NCI-H1092 (cell line): ENCODE measurements around the gene SORT1.
A peak's percentile ranks its signal among the peaks of the same experiment; 100 is the strongest.
"Not testable (repeated sequence)": the region's sequence is repeated elsewhere in the genome, so short reads cannot be mapped to it uniquely, and the experiment has no call there.

ENCODE experiments used
- DNase-seq: peaks from one replicate; lab custom pipeline; 2025; lab: John Stamatoyannopoulos, UW

Gene SORT1

GRCh38 chr1:109396871-109397580, 692 bp downstream of the SORT1 start:
- DNase-seq, result no peak

GRCh38 chr1:109396513-109396839, 1.2 kb downstream of the SORT1 start:
- DNase-seq, result no peak

- no peak for DNase-seq
Measured at GRCh38 chr1:109395602-109396512, 1.9 kb downstream of the SORT1 start.

- not testable (repeated sequence) for DNase-seq
Measured at GRCh38 chr1:109395282-109395599, 2.5 kb downstream of the SORT1 start.

- no peak for DNase-seq
Measured at GRCh38 chr1:109394591-109395281, 3.0 kb downstream of the SORT1 start.

- no peak for DNase-seq
Measured at GRCh38 chr1:109393617-109394233, 4.0 kb downstream of the SORT1 start.

- DNase-seq, result no peak
Measured at GRCh38 chr1:109392788-109393616, 4.7 kb downstream of the SORT1 start.

- no peak for DNase-seq
Measured at GRCh38 chr1:109392037-109392787, 5.5 kb downstream of the SORT1 start.

GRCh38 chr1:109391626-109392025, 6.1 kb downstream of the SORT1 start:
- DNase-seq, result no peak

GRCh38 chr1:109391157-109391556, 6.6 kb downstream of the SORT1 start:
- no peak for DNase-seq

GRCh38 chr1:109389638-109390341, 7.9 kb downstream of the SORT1 start:
- no peak for DNase-seq

GRCh38 chr1:109388884-109389637, 8.7 kb downstream of the SORT1 start:
- DNase-seq, result no peak

- DNase-seq, result no peak
Measured at GRCh38 chr1:109388208-109388711, 9.5 kb downstream of the SORT1 start.

- no peak for DNase-seq
Measured at GRCh38 chr1:109386054-109386717, 11.5 kb downstream of the SORT1 start.

- peak; percentile 27 for DNase-seq
Measured at GRCh38 chr1:109385417-109385816, 12.3 kb downstream of the SORT1 start.

- no peak for DNase-seq
Measured at GRCh38 chr1:109383854-109384253, 13.9 kb downstream of the SORT1 start.

- no peak for DNase-seq
Measured at GRCh38 chr1:109383087-109383779, 14.5 kb downstream of the SORT1 start.

GRCh38 chr1:109381573-109381972, 16.1 kb downstream of the SORT1 start:
- DNase-seq, result no peak
